Urothelium cell line (cell line): ENCODE results near the gene MYOF.
"Not testable (repeated sequence)": the region's sequence is repeated elsewhere in the genome, so short reads cannot be mapped to it uniquely, and the experiment has no call there.

ENCODE experiments used
- DNase-seq: peaks from one replicate; pipeline ENCODE4 v3.0.0; 2011; ENCODE audit warnings: low spot score, mixed read lengths
- FAIRE-seq: peaks from 2 replicates; lab custom pipeline; 2011; peaks lifted over from hg19 to GRCh38; lab: Jason Lieb, UNC

The MYOF gene

GRCh38 chr10:93485690-93486089 lies 3.6 kb upstream of the MYOF start:
- no peak for FAIRE-seq
- DNase-seq, result no peak

- no peak for FAIRE-seq
These were observed 443 bp downstream of the MYOF start for GRCh38 chr10:93481637-93482144.

GRCh38 chr10:93478873-93479272 lies 3.3 kb downstream of the MYOF start:
- DNase-seq (no peak), FAIRE-seq (no peak)

More at GRCh38 chr10:93481637-93482144, 443 bp downstream of the MYOF start:
- DNase-seq, result no peak

- FAIRE-seq (no peak), DNase-seq (no peak)
These were observed 5.4 kb downstream of the MYOF start for GRCh38 chr10:93476756-93477155.

GRCh38 chr10:93475871-93476270 lies 6.3 kb downstream of the MYOF start:
- no peak for FAIRE-seq

GRCh38 chr10:93475227-93475626 lies 6.9 kb downstream of the MYOF start:
- no peak for DNase-seq
- FAIRE-seq, result no peak

More at GRCh38 chr10:93475871-93476270, 6.3 kb downstream of the MYOF start:
- peak; percentile 44 for DNase-seq

- FAIRE-seq (no peak), DNase-seq (no peak)
These were observed 8.2 kb downstream of the MYOF start for GRCh38 chr10:93473804-93474472.

- DNase-seq, result no peak
- FAIRE-seq, result no peak
These were observed 9.0 kb downstream of the MYOF start for GRCh38 chr10:93473161-93473560.

GRCh38 chr10:93471110-93471651 lies 11.0 kb downstream of the MYOF start:
- DNase-seq (peak; percentile 62), FAIRE-seq (no peak)

GRCh38 chr10:93469454-93469853 lies 12.7 kb downstream of the MYOF start:
- FAIRE-seq (no peak), DNase-seq (no peak)

GRCh38 chr10:93468461-93469213 lies 13.5 kb downstream of the MYOF start:
- no peak for FAIRE-seq
- DNase-seq, result peak; percentile 75

GRCh38 chr10:93467635-93468034 lies 14.5 kb downstream of the MYOF start:
- FAIRE-seq, DNase-seq: not testable (repeated sequence)

- FAIRE-seq (no peak), DNase-seq (peak; percentile 85)
These were observed 16.1 kb downstream of the MYOF start for GRCh38 chr10:93465806-93466675.

- no peak for DNase-seq
- no peak for FAIRE-seq
These were observed 17.3 kb downstream of the MYOF start for GRCh38 chr10:93464776-93465388.

- FAIRE-seq (no peak), DNase-seq (no peak)
These were observed 18.2 kb downstream of the MYOF start for GRCh38 chr10:93463723-93464476.

GRCh38 chr10:93462881-93463280 lies 19.3 kb downstream of the MYOF start:
- no peak for FAIRE-seq
- DNase-seq, result no peak

GRCh38 chr10:93462371-93462770 lies 19.8 kb downstream of the MYOF start:
- FAIRE-seq, result no peak
- DNase-seq, result no peak

- DNase-seq, result peak; percentile 59
These were observed 20.3 kb downstream of the MYOF start for GRCh38 chr10:93461807-93462178.

GRCh38 chr10:93461109-93461806 lies 20.9 kb downstream of the MYOF start:
- FAIRE-seq (no peak), DNase-seq (no peak)

More at GRCh38 chr10:93461807-93462178, 20.3 kb downstream of the MYOF start:
- FAIRE-seq, result no peak
